MM.1S (cell line): ENCODE results near the gene ABCC1.

Experiments used
- EZH2 ChIP-seq: fragments of 300-600 bp; sonication (generic); optimal IDR thresholded peaks from 2 replicates; pipeline ENCODE3; 2017; ENCODE audit warnings: low read depth, mild to moderate bottlenecking, antibody characterized with exemption, low read length, mixed read lengths
- EZH2phosphoT487 ChIP-seq: fragments of 300-600 bp; sonication (generic); IDR thresholded peaks from 2 replicates; pipeline ENCODE4 v1.6.1; 2018; ENCODE audit warnings: antibody characterized with exemption, low read length
- TF ChIP-seq, protein P1 (sequence below): fragments of 300-600 bp; sonication (generic); IDR thresholded peaks from 2 replicates; pipeline ENCODE4 v1.5.1; 2016; ENCODE audit warnings: antibody characterized with exemption, low read length, mixed read lengths

DNA sequence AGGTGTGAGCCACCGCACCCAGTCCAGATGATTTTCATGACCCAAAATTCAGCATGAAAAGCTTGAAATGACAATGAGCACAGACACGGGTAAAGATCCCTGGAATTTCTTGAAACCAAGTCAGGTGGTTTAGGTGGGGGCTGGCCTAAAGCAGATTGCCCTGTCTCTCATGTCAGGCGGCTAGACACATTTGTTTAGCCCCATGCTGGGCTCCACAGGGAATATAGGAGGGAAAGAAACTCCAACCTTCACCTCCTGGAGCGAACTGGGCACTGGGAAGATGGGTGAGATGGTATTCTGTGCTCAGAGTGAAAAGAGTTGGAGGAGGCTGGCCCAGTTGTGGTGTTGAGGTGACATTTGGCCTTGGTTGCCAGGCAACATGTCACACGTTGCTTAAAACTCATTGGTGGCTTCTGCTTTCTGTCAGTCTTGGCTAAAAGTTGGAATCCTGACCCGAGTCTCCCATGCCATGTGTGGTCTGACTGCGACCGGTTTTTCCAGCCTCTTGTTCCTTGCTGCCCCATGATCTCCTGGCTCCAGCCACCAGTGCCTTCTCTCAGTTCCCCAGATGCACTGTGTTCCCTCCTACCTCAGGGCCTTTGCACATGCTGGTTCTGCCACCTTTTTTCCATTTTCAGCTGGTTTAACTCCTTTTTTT is 160.2 kb downstream of the ABCC1 start:
- TF ChIP-seq, protein P1, sequence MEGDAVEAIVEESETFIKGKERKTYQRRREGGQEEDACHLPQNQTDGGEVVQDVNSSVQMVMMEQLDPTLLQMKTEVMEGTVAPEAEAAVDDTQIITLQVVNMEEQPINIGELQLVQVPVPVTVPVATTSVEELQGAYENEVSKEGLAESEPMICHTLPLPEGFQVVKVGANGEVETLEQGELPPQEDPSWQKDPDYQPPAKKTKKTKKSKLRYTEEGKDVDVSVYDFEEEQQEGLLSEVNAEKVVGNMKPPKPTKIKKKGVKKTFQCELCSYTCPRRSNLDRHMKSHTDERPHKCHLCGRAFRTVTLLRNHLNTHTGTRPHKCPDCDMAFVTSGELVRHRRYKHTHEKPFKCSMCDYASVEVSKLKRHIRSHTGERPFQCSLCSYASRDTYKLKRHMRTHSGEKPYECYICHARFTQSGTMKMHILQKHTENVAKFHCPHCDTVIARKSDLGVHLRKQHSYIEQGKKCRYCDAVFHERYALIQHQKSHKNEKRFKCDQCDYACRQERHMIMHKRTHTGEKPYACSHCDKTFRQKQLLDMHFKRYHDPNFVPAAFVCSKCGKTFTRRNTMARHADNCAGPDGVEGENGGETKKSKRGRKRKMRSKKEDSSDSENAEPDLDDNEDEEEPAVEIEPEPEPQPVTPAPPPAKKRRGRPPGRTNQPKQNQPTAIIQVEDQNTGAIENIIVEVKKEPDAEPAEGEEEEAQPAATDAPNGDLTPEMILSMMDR: no peak
- TF ChIP-seq EZH2: no peak
- no peak for TF ChIP-seq EZH2phosphoT487
